GM19372 (cell line): ENCODE results near the gene GOLGB1.
"Not testable (repeated sequence)": the region's sequence is repeated elsewhere in the genome, so short reads cannot be mapped to it uniquely, and the experiment has no call there.

Experiments
- ATAC-seq: cut with Tn5 transposase; IDR thresholded peaks from one replicate; pipeline ENCODE4 v1.9.1; 2021; ENCODE audit warnings: mild to moderate bottlenecking, low read depth, moderate library complexity; ENCODE audit not compliant: unreplicated experiment

GOLGB1 gene

GRCh38 chr3:121748680-121749275 is 763 bp downstream of the GOLGB1 start:
- no peak for ATAC-seq

- ATAC-seq = no peak
Observed at GRCh38 chr3:121747976-121748375, 1.6 kb downstream of the GOLGB1 start.

- not testable (repeated sequence) for ATAC-seq
Observed at GRCh38 chr3:121743106-121743505, 6.4 kb downstream of the GOLGB1 start.

GRCh38 chr3:121740896-121741295 is 8.6 kb downstream of the GOLGB1 start:
- no peak for ATAC-seq

GRCh38 chr3:121739902-121740301 is 9.6 kb downstream of the GOLGB1 start:
- ATAC-seq = no peak

GRCh38 chr3:121737644-121738043 is 11.9 kb downstream of the GOLGB1 start:
- no peak for ATAC-seq

DNA sequence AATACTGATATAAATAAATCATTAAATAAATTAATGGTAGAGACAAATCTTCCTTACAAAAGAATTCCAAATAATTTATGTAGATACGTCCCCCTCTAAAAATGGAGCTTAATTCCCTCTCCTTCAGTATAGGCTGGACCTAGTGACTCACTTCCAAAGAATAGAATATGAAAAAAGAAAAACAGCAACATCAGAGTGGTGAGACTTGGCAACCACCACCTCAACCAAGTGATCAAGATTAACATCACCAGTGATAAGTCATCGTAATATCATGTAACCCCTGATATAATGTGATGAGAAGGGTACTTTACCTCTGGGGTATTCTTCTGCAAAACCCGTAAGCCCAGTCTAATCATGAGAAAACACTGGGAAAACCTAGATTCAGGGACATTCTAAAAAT is 13.4 kb downstream of the GOLGB1 start:
- ATAC-seq = no peak

DNA sequence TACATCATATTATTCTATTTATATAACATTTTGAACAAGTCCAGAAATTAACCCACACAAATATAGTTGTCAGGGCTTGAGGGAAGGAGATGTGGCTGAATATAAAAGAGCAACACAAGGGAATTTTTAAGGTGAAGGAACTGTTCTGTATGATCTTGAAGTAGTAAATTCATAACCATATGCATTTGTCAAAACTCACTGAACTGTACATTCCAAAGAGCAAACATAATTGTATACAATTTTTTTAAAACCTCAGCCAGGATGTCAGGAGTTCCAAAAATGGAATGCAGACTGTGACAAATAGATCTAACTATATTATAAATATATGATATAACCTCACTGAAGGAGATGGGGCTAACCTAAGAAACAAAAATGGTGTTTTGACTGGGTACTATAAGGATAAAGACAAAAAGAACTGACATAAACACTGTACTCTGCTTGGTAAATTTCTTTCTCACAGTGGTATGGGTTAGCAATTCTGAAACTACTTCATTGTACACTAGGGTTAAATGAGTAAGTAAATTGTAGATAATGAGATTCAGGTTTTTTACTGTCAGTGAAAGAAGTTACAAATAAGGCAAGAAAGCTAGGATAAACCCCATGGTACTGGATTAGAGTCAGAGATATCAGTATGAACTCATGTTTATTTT is 14.4 kb downstream of the GOLGB1 start:
- peak; percentile 92 for ATAC-seq

- no peak for ATAC-seq
Observed at GRCh38 chr3:121730940-121731687, 18.4 kb downstream of the GOLGB1 start.

- ATAC-seq = peak; percentile 93
Observed at GRCh38 chr3:121724130-121724529, 25.4 kb downstream of the GOLGB1 start.

- ATAC-seq = no peak
Observed at GRCh38 chr3:121723485-121723884, 26.1 kb downstream of the GOLGB1 start.

DNA sequence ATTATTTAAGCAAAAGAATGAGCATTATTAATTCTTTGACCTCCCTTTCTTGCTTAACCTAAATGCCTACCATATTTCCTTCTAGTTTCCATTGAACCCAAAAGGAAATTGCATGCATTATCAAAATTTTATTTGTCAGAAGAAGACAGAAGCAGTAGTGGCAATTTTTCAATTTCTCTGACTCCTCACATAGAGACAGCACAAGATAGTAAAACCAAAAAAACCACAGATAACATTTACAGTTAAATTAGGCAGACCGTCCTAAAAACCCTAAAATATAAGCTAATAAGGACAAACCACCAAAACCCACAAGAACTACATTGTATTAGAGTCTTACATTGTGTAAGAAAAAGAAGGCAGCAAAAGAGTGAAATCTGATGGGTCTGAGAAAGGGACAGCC is 27.1 kb downstream of the GOLGB1 start:
- ATAC-seq = no peak

- no peak for ATAC-seq
Observed at GRCh38 chr3:121720163-121720562, 29.4 kb downstream of the GOLGB1 start.

GRCh38 chr3:121719423-121719822 is 30.1 kb downstream of the GOLGB1 start:
- no peak for ATAC-seq

- no peak for ATAC-seq
Observed at GRCh38 chr3:121718205-121718846, 31.2 kb downstream of the GOLGB1 start.

DNA sequence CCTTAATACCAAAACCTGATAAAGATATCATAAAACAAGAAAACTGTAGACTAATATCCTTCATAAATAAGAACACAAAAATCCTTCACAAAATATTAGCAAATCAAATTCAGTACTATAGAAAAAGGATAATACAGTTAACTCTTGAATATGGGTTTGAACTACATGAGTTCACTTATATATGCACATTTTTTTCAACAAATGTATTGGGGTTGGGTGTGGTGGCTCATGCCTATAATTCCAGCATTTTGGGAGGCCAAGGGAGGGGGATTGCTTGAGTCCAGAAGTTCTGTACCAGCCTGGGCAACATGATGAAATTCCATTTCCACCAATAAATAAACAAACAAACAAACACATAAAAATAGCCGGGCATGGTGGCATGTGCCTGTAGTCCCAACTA is 39.2 kb downstream of the GOLGB1 start:
- ATAC-seq = no peak

DNA sequence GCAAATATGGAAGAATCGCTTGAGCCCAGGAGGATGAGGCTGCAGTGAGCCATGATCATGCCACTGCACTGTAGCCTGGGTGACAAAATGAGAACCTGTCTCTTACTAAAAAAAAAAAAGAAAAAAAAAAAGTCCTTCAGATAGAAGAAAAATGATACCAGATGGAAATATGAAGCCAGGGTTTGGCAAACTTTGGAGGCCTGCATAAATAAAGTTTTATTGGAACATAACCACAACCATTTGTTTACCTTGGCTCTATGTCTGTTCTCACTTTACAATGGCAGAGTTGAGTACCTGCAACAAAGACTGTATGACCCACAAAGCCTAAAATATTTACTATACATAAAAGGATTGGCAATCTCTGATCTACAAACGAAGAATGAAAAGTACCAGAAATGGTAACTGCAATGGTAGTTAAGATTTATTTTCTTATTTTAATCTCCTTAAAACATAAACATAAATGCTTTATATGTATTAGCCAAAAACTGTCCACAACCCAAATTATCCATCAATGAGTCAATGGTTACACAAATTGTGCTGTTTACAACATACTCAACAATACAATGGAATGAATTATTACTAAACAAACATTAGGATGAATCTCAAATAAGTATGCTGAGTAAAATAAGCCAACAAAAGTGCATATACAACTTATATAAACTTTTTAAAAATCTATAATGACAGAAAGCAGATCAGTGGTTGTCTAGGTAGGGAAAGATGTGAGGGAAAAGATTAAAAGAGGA is 41.8 kb downstream of the GOLGB1 start:
- ATAC-seq = no peak

- no peak for ATAC-seq
Observed at GRCh38 chr3:121705541-121705940, 44.0 kb downstream of the GOLGB1 start.

GRCh38 chr3:121703973-121704372 is 45.6 kb downstream of the GOLGB1 start:
- no peak for ATAC-seq

DNA sequence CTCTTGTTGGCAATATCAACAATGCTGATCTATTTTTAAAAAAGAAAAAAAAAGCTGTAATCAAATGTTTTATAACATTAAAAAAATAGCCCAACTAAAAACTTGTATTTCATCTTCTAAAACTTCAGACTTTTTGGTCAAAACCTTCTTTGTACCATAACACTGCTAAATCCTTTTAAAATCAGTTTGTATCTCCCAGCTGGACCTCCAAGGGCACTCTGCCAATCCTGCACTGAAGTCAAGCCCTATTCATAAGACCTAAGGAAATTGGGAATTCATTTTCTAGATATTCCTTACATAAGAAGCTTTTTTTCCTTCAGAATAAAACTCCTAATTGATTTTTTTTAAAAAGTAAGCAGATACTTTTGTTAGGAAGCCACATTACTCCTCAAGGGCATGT is 50.6 kb downstream of the GOLGB1 start:
- no peak for ATAC-seq

GRCh38 chr3:121698476-121698875 is 51.1 kb downstream of the GOLGB1 start:
- ATAC-seq = no peak
